Endometrium (tissue), 2 donors: ENCODE results near the gene CLASP2.
"Not testable (repeated sequence)": the region's sequence is repeated elsewhere in the genome, so short reads cannot be mapped to it uniquely, and the experiment has no call there.

Experiments
- FAIRE-seq: peaks from 2 replicates; lab custom pipeline; 2012; peaks lifted over from hg19 to GRCh38; lab: Jason Lieb, UNC
- donor health status: control.
- donor health status: control.

The CLASP2 gene

GRCh38 chr3:33717866-33718594 lies at the start of gene CLASP2:
Gene CLASP2 (minus strand): TSS chr3:33718254. CDS start chr3:33718002, 252 bp downstream.
- FAIRE-seq, result no peak

GRCh38 chr3:33758864-33759263 lies 40.8 kb upstream of the CLASP2 start:
- FAIRE-seq, result no peak

- FAIRE-seq, result no peak
Observed at GRCh38 chr3:33758281-33758680, 40.2 kb upstream of the CLASP2 start.

- FAIRE-seq, result not testable (repeated sequence)
Observed at GRCh38 chr3:33754391-33754790, 36.3 kb upstream of the CLASP2 start.

GRCh38 chr3:33751336-33751735 lies 33.3 kb upstream of the CLASP2 start:
- FAIRE-seq, result no peak

GRCh38 chr3:33750211-33750548 lies 32.1 kb upstream of the CLASP2 start:
- FAIRE-seq, result no peak

- FAIRE-seq, result no peak
Observed at GRCh38 chr3:33749546-33750210, 31.6 kb upstream of the CLASP2 start.

- FAIRE-seq, result no peak
Observed at GRCh38 chr3:33746416-33747116, 28.5 kb upstream of the CLASP2 start.

GRCh38 chr3:33737146-33737545 lies 19.1 kb upstream of the CLASP2 start:
- FAIRE-seq, result no peak

GRCh38 chr3:33732394-33732793 lies 14.3 kb upstream of the CLASP2 start:
- no peak for FAIRE-seq

- no peak for FAIRE-seq
Observed at GRCh38 chr3:33729993-33730392, 11.9 kb upstream of the CLASP2 start.

GRCh38 chr3:33724256-33724655 lies 6.2 kb upstream of the CLASP2 start:
- no peak for FAIRE-seq

GRCh38 chr3:33722626-33723370 lies 4.7 kb upstream of the CLASP2 start:
- FAIRE-seq, result no peak

- no peak for FAIRE-seq
Observed at GRCh38 chr3:33722191-33722590, 4.1 kb upstream of the CLASP2 start.

GRCh38 chr3:33718595-33718907 lies 497 bp upstream of the CLASP2 start:
- FAIRE-seq, result no peak

GRCh38 chr3:33717616-33717865 lies 513 bp downstream of the CLASP2 start:
- FAIRE-seq, result no peak

- no peak for FAIRE-seq
Observed at GRCh38 chr3:33716227-33716626, 1.8 kb downstream of the CLASP2 start.

- FAIRE-seq, result no peak
Observed at GRCh38 chr3:33711100-33711499, 7.0 kb downstream of the CLASP2 start.

- FAIRE-seq, result no peak
Observed at GRCh38 chr3:33706056-33706455, 12.0 kb downstream of the CLASP2 start.

GRCh38 chr3:33704891-33705290 lies 13.2 kb downstream of the CLASP2 start:
- no peak for FAIRE-seq

GRCh38 chr3:33699275-33699674 lies 18.8 kb downstream of the CLASP2 start:
- FAIRE-seq, result no peak

GRCh38 chr3:33694944-33695343 lies 23.1 kb downstream of the CLASP2 start:
- FAIRE-seq, result no peak

- FAIRE-seq, result no peak
Observed at GRCh38 chr3:33690341-33690740, 27.7 kb downstream of the CLASP2 start.
